SK-N-SH treated with all-trans-retinoic acid at 6 μM for 48 hours (cell line): ENCODE measurements around the gene CEMIP.

ENCODE experiments used
- ATAC-seq: fragments of 200-7000 bp; cut with Tn5 transposase; 3 replicates; pipeline ENCODE4 v1.9.1; 2020; ENCODE audit warnings: mild to moderate bottlenecking, moderate library complexity
- ARNTL ChIP-seq: fragments of 450-650 bp; formaldehyde crosslinking; IDR thresholded peaks from 2 replicates; pipeline ENCODE4 v1.5.0; 2020; ENCODE audit warnings: low read depth, mild to moderate bottlenecking, moderate library complexity, borderline replicate concordance
- CSDC2 ChIP-seq: fragments of 250-450 bp; sonication (Bioruptor Pico); IDR thresholded peaks from 2 replicates; pipeline ENCODE4 v1.5.0; 2020; ENCODE audit warnings: mild to moderate bottlenecking, moderate library complexity
- CSRNP3 ChIP-seq: fragments of 250-450 bp; sonication (Bioruptor Pico); IDR thresholded peaks from 2 replicates; pipeline ENCODE4 v1.5.1; 2021; ENCODE audit warnings: mild to moderate bottlenecking, moderate library complexity
- ESRRG ChIP-seq: fragments of 250-450 bp; sonication (Bioruptor Pico); IDR thresholded peaks from 2 replicates; pipeline ENCODE4 v1.6.1; 2021; ENCODE audit warnings: mild to moderate bottlenecking
- ISL1 ChIP-seq: fragments of 250-450 bp; sonication (Bioruptor Pico); IDR thresholded peaks from 2 replicates; pipeline ENCODE4 v2.1.2; 2022; ENCODE audit warnings: mild to moderate bottlenecking, moderate library complexity
- OSR1 ChIP-seq: fragments of 250-450 bp; sonication (Bioruptor Pico); IDR thresholded peaks from 2 replicates; pipeline ENCODE4 v1.8.0; 2022; ENCODE audit warnings: moderate library complexity, mild to moderate bottlenecking, inconsistent platforms
- PPARA ChIP-seq: fragments of 250-450 bp; sonication (Bioruptor Pico); IDR thresholded peaks from 2 replicates; pipeline ENCODE4 v1.5.0; 2020; ENCODE audit warnings: mild to moderate bottlenecking, borderline replicate concordance
- RARB ChIP-seq: fragments of 250-450 bp; sonication (Bioruptor Pico); IDR thresholded peaks from 2 replicates; pipeline ENCODE4 v1.8.0; 2021; ENCODE audit warnings: mild to moderate bottlenecking, moderate library complexity
- TCF4 ChIP-seq: fragments of 250-450 bp; sonication (Bioruptor Pico); IDR thresholded peaks from 2 replicates; pipeline ENCODE4 v1.8.0; 2021; ENCODE audit warnings: mild to moderate bottlenecking, moderate library complexity, borderline replicate concordance
- TOX ChIP-seq: fragments of 250-450 bp; sonication (Bioruptor Pico); IDR thresholded peaks from 2 replicates; pipeline ENCODE4 v1.8.0; 2021; ENCODE audit warnings: mild to moderate bottlenecking, moderate library complexity, borderline replicate concordance
- ZC3H10 ChIP-seq: fragments of 250-450 bp; sonication (Bioruptor Pico); IDR thresholded peaks from 2 replicates; pipeline ENCODE4 v1.5.1; 2021; ENCODE audit warnings: mild to moderate bottlenecking, moderate library complexity
- ZNF70 ChIP-seq: fragments of 450-650 bp; formaldehyde crosslinking; IDR thresholded peaks from 2 replicates; pipeline ENCODE4 v1.5.0; 2020; ENCODE audit warnings: mild to moderate bottlenecking, moderate library complexity
- ZNF8 ChIP-seq: fragments of 450-650 bp; formaldehyde crosslinking; IDR thresholded peaks from 2 replicates; pipeline ENCODE4 v1.5.0; 2020; ENCODE audit warnings: mild to moderate bottlenecking, moderate library complexity
- TF ChIP-seq, protein P1 (sequence below): fragments of 250-450 bp; sonication (Bioruptor Pico); IDR thresholded peaks from 2 replicates; pipeline ENCODE4 v1.5.1; 2020; ENCODE audit warnings: low read depth, mild to moderate bottlenecking, moderate library complexity
- TF ChIP-seq, protein P2 (sequence below): fragments of 250-450 bp; sonication (Bioruptor Pico); IDR thresholded peaks from 2 replicates; pipeline ENCODE4 v1.5.0; 2020; ENCODE audit warnings: mild to moderate bottlenecking, moderate library complexity
- TF ChIP-seq, protein P3 (sequence below): fragments of 250-450 bp; sonication (Bioruptor Pico); IDR thresholded peaks from 2 replicates; pipeline ENCODE4 v1.8.0; 2021; ENCODE audit warnings: low read depth, mild to moderate bottlenecking, moderate library complexity, borderline replicate concordance

CEMIP gene

GRCh38 chr15:80796407-80796806, 17.2 kb downstream of the CEMIP start:
- ATAC-seq = no peak
- no peak for TF ChIP-seq ZC3H10 (CRISPR knock-in tag)
- TF ChIP-seq CSRNP3 (CRISPR knock-in tag) = no peak
- TF ChIP-seq, protein P1, sequence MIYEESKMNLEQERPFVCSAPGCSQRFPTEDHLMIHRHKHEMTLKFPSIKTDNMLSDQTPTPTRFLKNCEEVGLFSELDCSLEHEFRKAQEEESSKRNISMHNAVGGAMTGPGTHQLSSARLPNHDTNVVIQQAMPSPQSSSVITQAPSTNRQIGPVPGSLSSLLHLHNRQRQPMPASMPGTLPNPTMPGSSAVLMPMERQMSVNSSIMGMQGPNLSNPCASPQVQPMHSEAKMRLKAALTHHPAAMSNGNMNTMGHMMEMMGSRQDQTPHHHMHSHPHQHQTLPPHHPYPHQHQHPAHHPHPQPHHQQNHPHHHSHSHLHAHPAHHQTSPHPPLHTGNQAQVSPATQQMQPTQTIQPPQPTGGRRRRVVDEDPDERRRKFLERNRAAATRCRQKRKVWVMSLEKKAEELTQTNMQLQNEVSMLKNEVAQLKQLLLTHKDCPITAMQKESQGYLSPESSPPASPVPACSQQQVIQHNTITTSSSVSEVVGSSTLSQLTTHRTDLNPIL (CRISPR knock-in tag) = no peak
- TF ChIP-seq, protein P2, sequence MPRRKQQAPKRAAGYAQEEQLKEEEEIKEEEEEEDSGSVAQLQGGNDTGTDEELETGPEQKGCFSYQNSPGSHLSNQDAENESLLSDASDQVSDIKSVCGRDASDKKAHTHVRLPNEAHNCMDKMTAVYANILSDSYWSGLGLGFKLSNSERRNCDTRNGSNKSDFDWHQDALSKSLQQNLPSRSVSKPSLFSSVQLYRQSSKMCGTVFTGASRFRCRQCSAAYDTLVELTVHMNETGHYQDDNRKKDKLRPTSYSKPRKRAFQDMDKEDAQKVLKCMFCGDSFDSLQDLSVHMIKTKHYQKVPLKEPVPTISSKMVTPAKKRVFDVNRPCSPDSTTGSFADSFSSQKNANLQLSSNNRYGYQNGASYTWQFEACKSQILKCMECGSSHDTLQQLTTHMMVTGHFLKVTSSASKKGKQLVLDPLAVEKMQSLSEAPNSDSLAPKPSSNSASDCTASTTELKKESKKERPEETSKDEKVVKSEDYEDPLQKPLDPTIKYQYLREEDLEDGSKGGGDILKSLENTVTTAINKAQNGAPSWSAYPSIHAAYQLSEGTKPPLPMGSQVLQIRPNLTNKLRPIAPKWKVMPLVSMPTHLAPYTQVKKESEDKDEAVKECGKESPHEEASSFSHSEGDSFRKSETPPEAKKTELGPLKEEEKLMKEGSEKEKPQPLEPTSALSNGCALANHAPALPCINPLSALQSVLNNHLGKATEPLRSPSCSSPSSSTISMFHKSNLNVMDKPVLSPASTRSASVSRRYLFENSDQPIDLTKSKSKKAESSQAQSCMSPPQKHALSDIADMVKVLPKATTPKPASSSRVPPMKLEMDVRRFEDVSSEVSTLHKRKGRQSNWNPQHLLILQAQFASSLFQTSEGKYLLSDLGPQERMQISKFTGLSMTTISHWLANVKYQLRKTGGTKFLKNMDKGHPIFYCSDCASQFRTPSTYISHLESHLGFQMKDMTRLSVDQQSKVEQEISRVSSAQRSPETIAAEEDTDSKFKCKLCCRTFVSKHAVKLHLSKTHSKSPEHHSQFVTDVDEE (CRISPR knock-in tag) = no peak
- TF ChIP-seq, protein P3, sequence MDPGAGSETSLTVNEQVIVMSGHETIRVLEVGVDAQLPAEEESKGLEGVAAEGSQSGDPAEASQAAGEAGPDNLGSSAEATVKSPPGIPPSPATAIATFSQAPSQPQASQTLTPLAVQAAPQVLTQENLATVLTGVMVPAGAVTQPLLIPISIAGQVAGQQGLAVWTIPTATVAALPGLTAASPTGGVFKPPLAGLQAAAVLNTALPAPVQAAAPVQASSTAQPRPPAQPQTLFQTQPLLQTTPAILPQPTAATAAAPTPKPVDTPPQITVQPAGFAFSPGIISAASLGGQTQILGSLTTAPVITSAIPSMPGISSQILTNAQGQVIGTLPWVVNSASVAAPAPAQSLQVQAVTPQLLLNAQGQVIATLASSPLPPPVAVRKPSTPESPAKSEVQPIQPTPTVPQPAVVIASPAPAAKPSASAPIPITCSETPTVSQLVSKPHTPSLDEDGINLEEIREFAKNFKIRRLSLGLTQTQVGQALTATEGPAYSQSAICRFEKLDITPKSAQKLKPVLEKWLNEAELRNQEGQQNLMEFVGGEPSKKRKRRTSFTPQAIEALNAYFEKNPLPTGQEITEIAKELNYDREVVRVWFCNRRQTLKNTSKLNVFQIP (CRISPR knock-in tag) = no peak
- TF ChIP-seq RARB = no peak
- TF ChIP-seq TCF4 (CRISPR knock-in tag) = no peak
- TF ChIP-seq TOX = no peak

- peak; percentile 56; the same call in 1 of the 2 replicates for TF ChIP-seq TCF4 (CRISPR knock-in tag)
- TF ChIP-seq CSRNP3 (CRISPR knock-in tag) = no peak
- TF ChIP-seq ISL1 (CRISPR knock-in tag) = 0 out of 2 replicates have a peak, but pooled peaks have one; percentile 7
- TF ChIP-seq, protein P2 (CRISPR knock-in tag) = peak; percentile 67; the same call in 1 of the 2 replicates
- peak; percentile 61 for ATAC-seq
Measured at GRCh38 chr15:80798911-80799310, 19.7 kb downstream of the CEMIP start.

- TF ChIP-seq ZC3H10 (CRISPR knock-in tag) (no peak), ARNTL (CRISPR knock-in tag) (no peak), ZNF70 (CRISPR knock-in tag) (no peak), OSR1 (CRISPR knock-in tag) (no peak), ZNF8 (CRISPR knock-in tag) (no peak), CSDC2 (CRISPR knock-in tag) (no peak), PPARA (CRISPR knock-in tag) (no peak), ESRRG (CRISPR knock-in tag) (no peak)
- TF ChIP-seq, protein P1 (CRISPR knock-in tag) = no peak
Measured at GRCh38 chr15:80800067-80800466, 20.9 kb downstream of the CEMIP start.

More at GRCh38 chr15:80800067-80800466, 20.9 kb downstream of the CEMIP start:
- no peak for ATAC-seq
